NCI-H2196 treated with DMSO at 0.1 percent for 48 hours (cell line): ENCODE results near the gene PXN.
A peak's percentile ranks its signal among the peaks of the same experiment; 100 is the strongest.
"Not testable (repeated sequence)": the region's sequence is repeated elsewhere in the genome, so short reads cannot be mapped to it uniquely, and the experiment has no call there.

Experiments used
- DNase-seq: peaks from one replicate; lab custom pipeline; 2025; ENCODE audit not compliant: unreplicated experiment; lab: John Stamatoyannopoulos, UW

PXN gene

GRCh38 chr12:120262852-120263747, 2.4 kb downstream of the PXN start:
- no peak for DNase-seq

GRCh38 chr12:120261951-120262851, 3.3 kb downstream of the PXN start:
- no peak for DNase-seq

- DNase-seq = no peak
These were observed 4.9 kb downstream of the PXN start for GRCh38 chr12:120260607-120261006.

- no peak for DNase-seq
These were observed 5.9 kb downstream of the PXN start for GRCh38 chr12:120259418-120260202.

GRCh38 chr12:120258323-120258896, 7.1 kb downstream of the PXN start:
- no peak for DNase-seq

GRCh38 chr12:120257041-120257821, 8.3 kb downstream of the PXN start:
- peak; percentile 38 for DNase-seq

GRCh38 chr12:120254809-120255208, 10.7 kb downstream of the PXN start:
- no peak for DNase-seq

GRCh38 chr12:120253313-120253712, 12.2 kb downstream of the PXN start:
- not testable (repeated sequence) for DNase-seq

- DNase-seq = no peak
These were observed 13.2 kb downstream of the PXN start for GRCh38 chr12:120252071-120252906.

- DNase-seq = not testable (repeated sequence)
These were observed 14.0 kb downstream of the PXN start for GRCh38 chr12:120251364-120252070.

- DNase-seq = no peak
These were observed 15.4 kb downstream of the PXN start for GRCh38 chr12:120249875-120250795.

GRCh38 chr12:120249266-120249874, 16.2 kb downstream of the PXN start:
- no peak for DNase-seq

GRCh38 chr12:120247621-120248030, 17.9 kb downstream of the PXN start:
- no peak for DNase-seq

GRCh38 chr12:120247183-120247582, 18.3 kb downstream of the PXN start:
- no peak for DNase-seq

GRCh38 chr12:120246705-120247104, 18.8 kb downstream of the PXN start:
- not testable (repeated sequence) for DNase-seq

- no peak for DNase-seq
These were observed 22.4 kb downstream of the PXN start for GRCh38 chr12:120242971-120243699.
